OCI-M1 (cell line): ENCODE measurements around the gene CEP41.

ENCODE experiments used
- DNase-seq: peaks from one replicate; lab custom pipeline; 2025; lab: John Stamatoyannopoulos, UW

CEP41 gene

DNA sequence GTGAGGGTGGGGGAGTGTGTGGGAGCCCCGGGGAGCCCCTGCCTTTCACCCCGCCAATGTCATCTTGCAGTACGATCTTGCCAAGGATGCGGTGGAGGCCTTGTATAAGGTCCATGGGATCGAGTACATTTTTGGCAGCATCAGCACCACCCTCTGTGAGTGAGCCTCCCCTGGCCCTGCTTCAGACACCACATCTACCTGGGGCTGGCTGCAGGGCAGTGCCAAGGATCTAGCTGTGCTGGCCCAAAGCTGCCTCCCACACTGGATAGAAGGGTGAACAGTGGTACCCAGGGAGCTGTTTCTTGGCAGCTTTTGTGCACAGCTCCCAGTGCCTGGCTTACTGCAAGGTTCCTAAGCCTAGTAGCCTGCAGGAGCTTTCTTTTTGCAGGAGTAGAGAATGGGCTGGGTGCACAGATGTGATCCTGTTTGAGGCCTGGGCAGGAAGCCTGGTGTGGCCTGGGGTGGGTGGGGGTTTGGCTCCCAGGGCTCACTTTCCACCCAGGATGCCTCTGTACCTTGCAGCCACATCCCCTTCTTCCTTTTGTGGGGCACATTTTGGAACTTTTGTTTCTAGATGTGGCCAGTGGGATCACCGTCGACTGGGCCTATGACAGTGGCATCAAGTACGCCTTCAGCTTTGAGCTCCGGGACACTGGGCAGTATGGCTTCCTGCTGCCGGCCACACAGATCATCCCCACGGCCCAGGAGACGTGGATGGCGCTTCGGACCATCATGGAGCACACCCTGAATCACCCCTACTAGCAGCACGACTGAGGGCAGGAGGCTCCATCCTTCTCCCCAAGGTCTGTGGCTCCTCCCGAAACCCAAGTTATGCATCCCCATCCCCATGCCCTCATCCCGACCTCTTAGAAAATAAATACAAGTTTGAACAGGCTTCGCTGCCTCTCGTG lies 72.7 kb downstream of the CEP41 start:
- no peak for DNase-seq

GRCh38 chr7:130367088-130367755 lies 73.6 kb downstream of the CEP41 start:
- no peak for DNase-seq

GRCh38 chr7:130366564-130366963 lies 74.3 kb downstream of the CEP41 start:
- no peak for DNase-seq

- no peak for DNase-seq
Measured at GRCh38 chr7:130365511-130366441, 75.0 kb downstream of the CEP41 start.

DNA sequence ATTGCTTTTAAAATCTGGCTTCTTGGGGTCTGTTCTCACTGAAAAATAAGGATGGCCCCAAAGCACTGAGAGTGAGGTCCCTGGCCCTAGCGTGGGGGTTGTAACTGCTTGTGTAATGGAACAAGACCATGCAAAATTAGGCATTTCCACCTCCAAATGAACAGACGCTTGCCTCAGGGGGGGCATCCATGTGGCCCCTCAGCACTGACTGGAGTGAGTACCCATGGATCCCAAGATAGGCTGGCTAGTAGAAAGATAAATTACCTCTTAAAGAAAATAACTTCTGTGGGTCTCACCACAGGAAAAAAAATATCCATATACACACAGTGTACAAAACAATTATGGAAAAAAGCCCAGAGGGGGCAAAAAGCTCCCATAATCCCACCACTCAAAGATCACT lies 75.7 kb downstream of the CEP41 start:
- DNase-seq = no peak

- no peak for DNase-seq
Measured at GRCh38 chr7:130364451-130364850, 76.4 kb downstream of the CEP41 start.

DNA sequence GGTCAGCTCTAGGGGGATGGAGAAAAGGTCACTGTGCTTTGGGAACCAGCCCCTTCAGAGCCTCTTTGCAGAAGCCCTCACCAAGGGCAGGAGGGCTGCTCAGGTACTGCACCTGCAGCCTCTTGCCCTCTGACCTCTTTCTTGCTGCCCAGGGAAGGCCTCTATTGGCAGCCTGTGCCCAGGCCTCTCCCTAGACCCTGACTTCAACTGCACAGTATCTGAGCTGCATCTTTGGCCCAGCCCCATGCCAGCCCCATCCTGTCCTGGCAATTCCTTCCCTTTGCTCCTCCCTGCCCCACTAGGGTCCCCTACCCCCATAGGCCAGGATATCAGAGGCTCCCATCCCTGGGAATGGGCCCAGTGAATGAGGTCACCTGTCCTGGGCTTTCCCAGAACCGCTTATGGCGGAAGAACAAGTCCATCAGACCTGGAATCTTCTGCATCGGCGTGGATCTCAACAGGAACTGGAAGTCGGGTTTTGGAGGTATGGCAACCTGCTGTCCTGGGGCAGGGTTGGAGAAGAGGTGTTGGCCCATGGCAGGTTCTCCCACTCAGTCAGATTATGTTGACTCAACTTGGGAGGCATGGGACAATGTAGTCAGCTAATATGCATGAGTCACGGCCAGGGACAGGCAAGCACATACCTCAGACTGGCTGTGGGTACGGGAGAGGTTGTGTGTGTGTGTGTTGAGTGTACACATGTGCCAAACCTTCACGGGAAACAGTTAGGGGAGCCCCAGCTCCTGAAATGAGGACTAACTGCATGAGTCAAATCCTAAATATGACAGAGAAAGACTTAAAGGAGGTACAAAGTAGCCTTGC lies 77.6 kb downstream of the CEP41 start:
- DNase-seq = no peak

GRCh38 chr7:130362251-130362816 lies 78.5 kb downstream of the CEP41 start:
- no peak for DNase-seq

DNA sequence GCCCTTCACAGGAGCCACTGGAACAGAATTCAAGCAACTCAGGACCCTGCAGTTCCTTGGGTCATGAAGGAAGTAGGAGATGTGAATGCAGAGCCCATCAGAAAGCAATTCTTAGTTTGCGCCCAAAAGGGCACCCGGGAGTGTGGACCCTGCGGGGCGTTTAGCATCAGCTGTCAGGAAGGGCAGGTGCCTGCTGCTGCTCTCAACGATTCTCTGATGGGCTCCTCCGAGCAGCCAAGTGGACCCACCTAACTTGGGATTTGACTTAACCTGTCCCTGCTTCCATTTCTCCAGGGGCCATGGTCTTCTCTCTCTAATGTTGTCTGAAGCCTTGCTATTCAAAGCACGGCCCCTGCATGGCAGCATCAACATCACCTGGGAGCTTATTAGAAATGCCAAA lies 79.1 kb downstream of the CEP41 start:
- no peak for DNase-seq

DNA sequence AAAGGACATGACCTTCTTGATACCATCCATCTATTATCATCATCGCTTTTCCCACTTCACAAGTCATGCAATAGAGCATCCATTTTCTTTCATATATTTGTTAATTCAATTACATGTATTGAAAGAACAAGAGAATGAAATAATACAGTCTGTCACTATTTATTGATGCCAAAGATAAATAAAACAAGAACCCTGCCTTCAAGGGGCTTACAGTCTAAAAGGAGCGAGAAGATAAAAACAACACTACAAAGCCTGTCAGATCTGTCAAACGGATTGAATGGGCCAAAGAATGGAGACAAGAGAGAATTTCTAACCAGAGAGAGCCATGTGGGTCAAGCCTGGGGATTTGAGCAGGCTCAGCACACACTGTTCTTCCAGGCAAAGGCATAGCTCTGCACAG lies 80.3 kb downstream of the CEP41 start:
- DNase-seq = no peak

- DNase-seq = no peak
Measured at GRCh38 chr7:130359276-130359857, 81.4 kb downstream of the CEP41 start.

- DNase-seq = no peak
Measured at GRCh38 chr7:130358471-130358870, 82.3 kb downstream of the CEP41 start.

DNA sequence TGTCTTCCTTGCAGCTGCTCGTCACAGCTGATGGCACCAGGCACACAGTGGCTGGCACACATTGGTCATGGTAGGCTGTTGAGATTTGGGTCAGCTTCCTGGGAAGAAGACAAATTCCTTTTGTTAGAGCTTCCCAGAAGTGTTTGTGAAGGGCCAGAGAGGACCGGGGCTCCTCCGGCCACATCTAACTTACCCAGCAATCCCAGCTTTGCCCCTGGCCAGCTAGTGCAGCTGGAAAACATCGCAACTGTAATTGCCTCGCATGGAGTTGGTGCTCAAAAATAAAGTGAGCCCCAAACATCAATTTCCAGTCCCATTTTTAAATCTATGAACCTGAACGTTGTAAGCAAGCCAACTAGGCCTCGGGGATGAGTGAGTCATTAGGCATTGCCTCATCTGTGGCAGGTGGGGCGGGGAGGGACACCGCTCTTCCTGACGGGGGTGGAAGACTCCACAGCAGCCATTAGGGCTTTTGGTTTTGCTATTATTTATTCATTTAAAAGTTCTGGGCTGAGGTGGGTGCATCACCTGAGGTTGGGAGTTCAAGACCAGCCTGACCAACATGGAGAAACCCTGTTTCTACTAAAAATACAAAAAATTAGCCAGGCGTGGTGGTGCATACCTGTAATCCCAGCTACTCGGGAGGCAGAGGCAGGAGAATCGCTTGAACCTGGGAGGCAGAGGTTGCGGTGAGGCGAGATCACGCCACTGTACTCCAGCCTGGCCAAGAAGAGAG lies 83.8 kb downstream of the CEP41 start:
- DNase-seq = no peak

GRCh38 chr7:130356121-130356875 lies 84.5 kb downstream of the CEP41 start:
- DNase-seq = no peak

DNA sequence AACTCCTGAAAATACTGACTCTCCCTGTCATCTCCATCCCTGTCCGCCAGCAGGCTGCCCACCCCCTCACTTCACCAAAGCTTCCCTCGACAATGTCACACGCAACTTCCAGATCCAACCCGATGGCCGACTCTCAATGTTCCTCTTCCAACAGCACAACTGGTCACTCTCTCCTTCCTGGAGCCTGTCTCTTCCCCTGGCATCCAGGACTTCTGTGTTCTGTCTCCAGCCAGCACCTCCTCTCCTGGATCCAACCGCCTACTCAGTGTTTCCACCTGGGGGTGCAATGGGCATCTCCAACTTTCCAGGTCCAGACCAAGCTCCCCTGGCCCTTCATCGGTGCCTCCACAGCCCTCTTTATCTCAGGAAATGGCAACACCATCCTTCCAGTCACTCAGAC lies 87.6 kb downstream of the CEP41 start:
- DNase-seq = no peak

DNA sequence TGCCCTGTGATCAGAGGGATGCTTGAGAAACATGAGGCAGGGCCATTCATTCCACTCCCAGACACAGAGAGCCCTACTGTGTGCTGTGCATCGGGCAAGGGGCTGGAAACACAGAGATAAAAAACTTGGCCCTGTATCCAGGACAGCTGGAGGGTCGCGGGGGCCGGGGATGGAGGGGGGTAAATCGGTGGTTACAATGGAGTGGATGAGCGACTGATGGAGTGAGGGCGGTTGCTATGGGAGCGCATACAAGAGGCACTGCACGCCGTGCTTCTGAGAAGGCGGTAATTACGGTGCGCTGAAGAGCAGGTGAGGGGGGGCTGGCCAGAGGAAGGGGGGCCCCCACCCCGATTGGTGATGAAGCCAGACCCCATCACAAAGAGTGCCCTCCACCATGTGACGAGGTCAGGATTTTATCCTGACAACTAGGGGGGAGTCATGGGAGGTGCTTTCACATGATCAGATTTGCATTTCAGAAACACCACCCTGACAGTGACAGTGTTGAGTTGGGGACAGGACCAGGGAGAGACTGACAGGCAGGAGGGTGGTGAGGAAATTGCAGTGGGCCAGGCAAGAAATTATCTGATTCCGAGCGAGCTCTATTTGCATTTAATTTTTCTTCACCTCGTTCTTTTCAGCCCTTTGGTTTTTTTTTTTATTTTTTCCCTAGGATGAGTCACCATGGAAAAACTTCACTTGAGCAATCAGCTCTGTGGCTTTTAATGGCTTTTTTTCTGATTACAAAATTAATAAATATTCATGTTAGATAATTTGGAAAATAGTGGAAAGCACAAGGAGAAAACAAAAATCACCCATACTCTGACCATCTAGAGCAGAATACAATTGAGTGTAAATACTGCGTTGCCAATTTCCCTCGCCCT lies 88.4 kb downstream of the CEP41 start:
- no peak for DNase-seq

DNA sequence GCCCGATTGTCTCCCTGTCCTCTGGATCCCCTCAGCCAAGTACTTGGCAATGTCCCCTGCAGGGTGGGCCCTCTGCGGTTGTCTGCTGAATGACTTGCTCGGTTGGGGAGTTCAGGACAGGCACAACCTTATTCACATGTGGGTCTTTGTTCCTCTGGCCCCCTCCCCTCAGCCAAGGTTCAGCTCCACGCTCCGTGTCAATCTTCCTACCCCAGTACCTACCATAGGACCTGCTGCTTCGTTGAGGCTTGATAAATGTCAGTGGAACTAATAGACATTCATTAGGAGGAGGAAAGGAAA lies 89.1 kb downstream of the CEP41 start:
- no peak for DNase-seq
